Measurements from ENCODE around the gene CDH4. TPM values are rescaled to one million over a fixed set of nuclear protein-coding genes. Genes with fewer than 3 reads are reported as not detected.

Gene CDH4
- polyA plus RNA-seq, 1 experiment: 1.5 TPM

DNA sequence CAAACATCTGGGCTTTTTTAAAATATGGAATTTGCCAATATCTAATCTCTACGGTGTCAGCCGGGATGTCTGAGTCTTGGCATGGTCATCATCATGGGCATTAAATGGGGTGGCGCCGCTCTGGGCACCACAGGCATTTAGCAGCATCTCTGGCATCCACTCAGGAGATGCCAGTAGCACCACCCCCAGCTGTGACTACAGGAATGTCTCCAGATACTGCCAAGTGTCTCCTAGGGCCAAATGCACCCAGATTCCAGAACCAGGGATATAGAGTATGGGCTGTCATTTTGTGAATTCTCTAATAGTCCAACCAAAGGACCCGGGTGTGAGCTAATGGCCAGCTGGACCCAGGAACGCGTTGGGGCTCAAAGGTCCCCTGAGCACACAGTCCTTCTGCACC is 452.6 kb downstream of the CDH4 start:
- ChIA-PET CTCF (interaction anchor here (0.6 to 0.8 kb wide), 2 partner anchors 95 to 442 kb away, joined by 3 read pairs; no protein-coding TSS in a partner anchor), POLR2A (no interaction called here)
- no peak overlapping the region for H3K4me3 ChIP-seq (ENCODE audit: low read depth, low read length)
- no peak for TF ChIP-seq CTCF (IDR thresholded peaks at IDR 0.05; ENCODE audit: insufficient read depth, low read depth, low read length)
- DNase-seq (ENCODE audit: low read depth): no peak
- H3K36me3 ChIP-seq (ENCODE audit: control insufficient read depth, insufficient read depth, low read length): no peaks in the 10 kb centered on the region
- no peaks in the 10 kb centered on the region for H3K27me3 ChIP-seq (ENCODE audit: control insufficient read depth, insufficient read depth, low read length)

GRCh38 chr20:61705386-61706258 is 453.6 kb downstream of the CDH4 start:
- H3K4me3 ChIP-seq (ENCODE audit: low read depth, low read length): no peak overlapping the region
- no peaks in the 10 kb centered on the region for H3K27me3 ChIP-seq (ENCODE audit: control insufficient read depth, insufficient read depth, low read length)
- no peaks in the 10 kb centered on the region for H3K36me3 ChIP-seq (ENCODE audit: control insufficient read depth, insufficient read depth, low read length)
- POLR2A ChIA-PET: no interaction called here
- CTCF ChIA-PET: interaction anchor here (0.6 to 1.6 kb wide), 3 partner anchors 19 to 443 kb away, joined by 3 to 4 read pairs (median 3); no protein-coding TSS in a partner anchor
- TF ChIP-seq CTCF (IDR thresholded peaks at IDR 0.05; ENCODE audit: insufficient read depth, low read depth, low read length): no peak
- no peak for DNase-seq (ENCODE audit: low read depth)

- CTCF ChIA-PET: interaction anchor here (1.6 kb wide), 1 partner anchor 19 kb away, joined by 4 read pairs; no protein-coding TSS in a partner anchor
- Histone ChIP-seq H3K4me3 (ENCODE audit: low read depth, low read length) (no peak overlapping the region), H3K27me3 (ENCODE audit: control insufficient read depth, insufficient read depth, low read length) (no peaks in the 10 kb centered on the region), H3K36me3 (ENCODE audit: control insufficient read depth, insufficient read depth, low read length) (no peaks in the 10 kb centered on the region)
- POLR2A ChIA-PET: no interaction called here
- no peak for DNase-seq (ENCODE audit: low read depth)
- TF ChIP-seq CTCF (IDR thresholded peaks at IDR 0.05; ENCODE audit: insufficient read depth, low read depth, low read length): no peak
These were observed 454.3 kb downstream of the CDH4 start for GRCh38 chr20:61706259-61706961.

DNA sequence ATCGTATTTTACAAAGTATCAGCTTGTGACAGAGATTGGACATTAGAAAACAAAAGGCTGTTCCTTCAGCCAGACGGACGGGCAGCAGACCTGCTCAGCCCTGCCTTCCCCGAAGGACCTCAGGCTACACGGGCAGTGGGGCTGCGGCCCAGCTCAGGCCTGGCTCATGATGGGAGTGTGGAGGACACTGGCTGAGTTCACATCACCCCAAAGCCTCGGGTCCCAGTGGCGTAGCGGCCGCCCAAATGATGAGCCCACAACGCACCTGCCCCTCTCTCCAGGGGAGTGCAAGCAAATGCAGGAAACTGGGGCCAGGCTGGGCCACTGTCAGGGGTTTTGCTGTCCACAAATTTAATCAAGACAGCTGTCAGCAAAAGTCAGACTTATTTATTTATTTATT is 456.8 kb downstream of the CDH4 start:
- Histone ChIP-seq H3K36me3 (ENCODE audit: control insufficient read depth, insufficient read depth, low read length) (no peaks in the 10 kb centered on the region), H3K4me3 (ENCODE audit: low read depth, low read length) (no peak overlapping the region), H3K27me3 (ENCODE audit: control insufficient read depth, insufficient read depth, low read length) (no peaks in the 10 kb centered on the region)
- ChIA-PET CTCF (no interaction called here), POLR2A (no interaction called here)
- TF ChIP-seq CTCF (IDR thresholded peaks at IDR 0.05; ENCODE audit: insufficient read depth, low read depth, low read length): no peak
- DNase-seq (ENCODE audit: low read depth): no peak

DNA sequence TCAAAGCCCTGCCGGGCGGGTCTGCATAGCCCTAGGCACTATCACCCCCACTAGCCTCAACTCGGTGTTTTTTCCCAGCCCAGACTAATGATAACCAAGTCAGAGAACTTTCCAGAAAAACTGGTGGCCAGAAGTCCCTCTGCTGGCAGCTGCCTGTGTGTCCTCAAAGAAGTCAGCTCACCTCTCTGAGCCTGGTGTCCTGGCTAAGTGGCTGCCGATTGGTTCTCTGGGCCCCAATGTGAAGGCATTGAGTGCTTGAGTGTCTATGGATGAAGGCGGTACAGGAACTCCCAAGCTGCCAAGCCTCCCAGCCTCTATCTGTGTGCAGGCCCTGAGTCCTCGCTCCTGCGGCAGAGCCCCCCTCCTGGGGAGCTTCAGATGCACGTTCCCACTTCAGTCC is 458.0 kb downstream of the CDH4 start:
- H3K4me3 ChIP-seq (ENCODE audit: low read depth, low read length): no peak overlapping the region
- ChIA-PET POLR2A (no interaction called here), CTCF (no interaction called here)
- H3K36me3 ChIP-seq (ENCODE audit: control insufficient read depth, insufficient read depth, low read length): no peaks in the 10 kb centered on the region
- no peak for DNase-seq (ENCODE audit: low read depth)
- no peak for TF ChIP-seq CTCF (IDR thresholded peaks at IDR 0.05; ENCODE audit: insufficient read depth, low read depth, low read length)
- no peaks in the 10 kb centered on the region for H3K27me3 ChIP-seq (ENCODE audit: control insufficient read depth, insufficient read depth, low read length)

All from BJ (cell line).